Suppressor macrophage (primary cell): ENCODE measurements around the gene ANKS1A.
"Not testable (repeated sequence)": the region's sequence is repeated elsewhere in the genome, so short reads cannot be mapped to it uniquely, and the experiment has no call there.

Source experiments
- DNase-seq, 4 experiments: peaks; one replicate each; pipeline ENCODE4 v3.0.0-alpha.2; 2020 to 2022

ANKS1A gene

GRCh38 chr6:34884996-34885395, 4.1 kb upstream of the ANKS1A start:
- DNase-seq, result no peak

- not testable (repeated sequence) for DNase-seq
These were observed 3.2 kb upstream of the ANKS1A start for GRCh38 chr6:34885837-34886236.

GRCh38 chr6:34887753-34888513, 1.1 kb upstream of the ANKS1A start, which contains the start of gene TAF11:
TSS of gene TAF11 (minus strand) at chr6:34888042. CDS start at chr6:34887957, 85 bp downstream.
- DNase-seq, result peak; percentile 95 to 97 (median 96)

GRCh38 chr6:34888514-34888856, 570 bp upstream of the ANKS1A start:
- peak in 1 of 4 experiments; percentile 10 for DNase-seq

GRCh38 chr6:34890533-34890925, 1.5 kb downstream of the ANKS1A start:
- peak; percentile 28 to 69 (median 55) for DNase-seq

- DNase-seq, result no peak
These were observed 2.2 kb downstream of the ANKS1A start for GRCh38 chr6:34891296-34891695.

GRCh38 chr6:34894693-34895092, 5.6 kb downstream of the ANKS1A start:
- DNase-seq, result no peak

GRCh38 chr6:34897130-34897529, 8.1 kb downstream of the ANKS1A start:
- DNase-seq, result no peak

- peak; percentile 25 to 60 (median 42) for DNase-seq
These were observed 8.7 kb downstream of the ANKS1A start for GRCh38 chr6:34897716-34898115.

- not testable (repeated sequence) for DNase-seq
These were observed 10.7 kb downstream of the ANKS1A start for GRCh38 chr6:34899748-34900147.

GRCh38 chr6:34900321-34901031, 11.4 kb downstream of the ANKS1A start:
- DNase-seq, result no peak

- no peak for DNase-seq
These were observed 12.9 kb downstream of the ANKS1A start for GRCh38 chr6:34901930-34902329.

- DNase-seq, result peak; percentile 40 to 65 (median 48)
These were observed 16.0 kb downstream of the ANKS1A start for GRCh38 chr6:34904990-34905613.

- peak in 2 of 4 experiments; percentile 27 to 57 for DNase-seq
These were observed 17.8 kb downstream of the ANKS1A start for GRCh38 chr6:34906826-34907225.

GRCh38 chr6:34908194-34908593, 19.1 kb downstream of the ANKS1A start:
- DNase-seq, result no peak

GRCh38 chr6:34909320-34909883, 20.3 kb downstream of the ANKS1A start:
- no peak for DNase-seq

GRCh38 chr6:34911822-34912221, 22.8 kb downstream of the ANKS1A start:
- DNase-seq, result no peak

GRCh38 chr6:34912715-34913464, 23.8 kb downstream of the ANKS1A start:
- no peak for DNase-seq

GRCh38 chr6:34914358-34914757, 25.3 kb downstream of the ANKS1A start:
- no peak for DNase-seq

GRCh38 chr6:34916348-34916967, 27.4 kb downstream of the ANKS1A start:
- no peak for DNase-seq

- no peak for DNase-seq
These were observed 28.7 kb downstream of the ANKS1A start for GRCh38 chr6:34917626-34918285.
